GM19452 (cell line): ENCODE results near the gene OTOG.

Experiments used
- ATAC-seq: cut with Tn5 transposase; IDR thresholded peaks from one replicate; pipeline ENCODE4 v1.9.1; 2021; ENCODE audit not compliant: unreplicated experiment

The OTOG gene

GRCh38 chr11:17538054-17538453, 9.0 kb upstream of the OTOG start:
- no peak for ATAC-seq

- ATAC-seq: no peak
Observed at GRCh38 chr11:17538731-17539130, 8.3 kb upstream of the OTOG start.

GRCh38 chr11:17540807-17541206, 6.3 kb upstream of the OTOG start:
- ATAC-seq: no peak

- ATAC-seq: no peak
Observed at GRCh38 chr11:17541330-17541885, 5.7 kb upstream of the OTOG start.

GRCh38 chr11:17542249-17542648, 4.8 kb upstream of the OTOG start:
- ATAC-seq: no peak

- ATAC-seq: no peak
Observed at GRCh38 chr11:17543041-17543440, 4.0 kb upstream of the OTOG start.

GRCh38 chr11:17543574-17544180, 3.4 kb upstream of the OTOG start:
- no peak for ATAC-seq

GRCh38 chr11:17544181-17544622, 2.9 kb upstream of the OTOG start, which contains the start of gene USH1C:
USH1C (minus strand) TSS chr11:17544416; CDS start chr11:17544307, 109 bp downstream.
- ATAC-seq: no peak

GRCh38 chr11:17546240-17546639, 819 bp upstream of the OTOG start:
- no peak for ATAC-seq

GRCh38 chr11:17547932-17548331, 873 bp downstream of the OTOG start:
- no peak for ATAC-seq

- ATAC-seq: no peak
Observed at GRCh38 chr11:17548444-17548843, 1.4 kb downstream of the OTOG start.

- ATAC-seq: no peak
Observed at GRCh38 chr11:17550450-17551346, 3.6 kb downstream of the OTOG start.

GRCh38 chr11:17551347-17552040, 4.4 kb downstream of the OTOG start:
- no peak for ATAC-seq

GRCh38 chr11:17552041-17552355, 4.9 kb downstream of the OTOG start:
- ATAC-seq: no peak

- no peak for ATAC-seq
Observed at GRCh38 chr11:17552392-17553248, 5.6 kb downstream of the OTOG start.

- ATAC-seq: no peak
Observed at GRCh38 chr11:17553249-17553546, 6.1 kb downstream of the OTOG start.

GRCh38 chr11:17554487-17554886, 7.4 kb downstream of the OTOG start:
- ATAC-seq: no peak

GRCh38 chr11:17556999-17557398, 9.9 kb downstream of the OTOG start:
- no peak for ATAC-seq

GRCh38 chr11:17558025-17558780, 11.1 kb downstream of the OTOG start:
- ATAC-seq: no peak

GRCh38 chr11:17558916-17559315, 11.9 kb downstream of the OTOG start:
- no peak for ATAC-seq
